NCI-H2171 (cell line): ENCODE results near the gene DGKG.

ENCODE experiments used
- DNase-seq: peaks from one replicate; lab custom pipeline; 2025; lab: John Stamatoyannopoulos, UW

Gene DGKG

DNA sequence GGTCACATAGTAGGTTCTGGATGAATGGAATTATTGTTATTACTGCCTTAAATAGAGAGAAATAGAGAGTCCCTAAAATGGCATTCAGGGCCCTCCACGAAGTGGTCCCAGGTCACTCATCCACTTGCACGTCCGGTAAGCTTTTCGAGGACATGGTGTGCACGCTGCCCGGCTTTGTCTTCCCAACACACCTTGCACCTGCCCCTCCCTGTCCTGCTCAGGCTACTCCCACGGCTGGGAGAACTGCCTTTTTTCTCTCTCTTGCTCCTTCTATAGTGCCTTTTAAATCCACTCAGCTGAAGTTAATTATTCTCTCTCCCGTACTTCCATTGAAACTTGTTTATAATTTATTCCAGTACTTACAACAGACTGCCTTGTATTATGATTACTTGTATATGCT is 5.6 kb upstream of the DGKG start:
- no peak for DNase-seq

DNA sequence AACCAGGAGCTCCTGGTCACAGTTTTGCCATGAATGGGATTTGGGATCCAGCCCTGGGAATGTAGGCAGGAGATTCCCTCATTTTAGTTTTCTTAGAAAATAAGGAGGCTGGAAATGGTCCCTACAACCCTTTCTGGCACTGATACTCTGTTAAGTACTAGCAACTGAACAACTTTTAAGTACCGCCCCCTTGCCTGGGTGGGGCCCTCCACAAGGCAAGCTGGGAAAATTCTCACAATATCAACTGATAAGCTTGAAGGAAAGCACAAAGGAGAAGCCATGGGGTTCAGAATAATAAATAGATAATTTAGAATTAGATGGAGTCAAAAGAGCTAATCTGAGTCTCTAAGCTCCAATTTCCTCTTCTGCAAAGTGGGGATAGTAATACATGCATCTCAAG is 4.2 kb upstream of the DGKG start:
- no peak for DNase-seq

DNA sequence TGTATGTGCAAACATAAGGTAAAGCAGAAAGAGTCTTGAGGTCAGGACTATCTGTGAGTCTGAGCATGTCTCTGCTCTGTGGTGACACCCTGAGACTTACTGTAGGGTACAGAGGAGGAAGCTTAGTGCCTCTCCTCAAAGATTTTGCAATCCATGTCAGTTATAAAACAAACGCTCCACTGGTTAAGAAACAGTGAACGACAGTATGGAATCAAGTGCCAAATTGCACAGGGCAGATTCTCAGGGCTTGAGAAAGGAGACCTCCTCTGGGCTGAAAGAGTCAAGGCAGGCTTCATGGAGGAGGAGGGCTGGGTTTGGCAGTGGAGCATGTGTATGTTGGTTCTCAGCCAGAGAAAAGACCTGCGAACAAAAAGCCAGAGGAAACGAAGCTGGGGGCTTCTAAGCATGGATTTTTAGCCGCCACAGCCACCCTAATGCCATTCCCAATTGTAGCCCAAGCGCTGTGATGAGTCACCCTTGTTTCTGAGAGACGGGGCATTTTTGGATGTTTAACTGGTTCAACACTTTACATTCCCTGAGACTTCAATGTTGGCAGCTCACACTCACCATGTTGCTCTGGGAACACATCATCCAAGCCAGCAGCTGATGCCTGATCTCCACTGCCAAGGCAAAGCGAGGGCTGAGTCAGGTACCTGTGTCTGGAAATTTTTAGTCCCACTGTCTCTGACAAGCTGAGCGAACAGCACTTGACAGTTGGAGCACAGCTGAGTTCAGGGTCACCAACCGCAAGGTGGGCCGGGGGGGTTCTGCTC is 3.4 kb upstream of the DGKG start:
- DNase-seq, result no peak

DNA sequence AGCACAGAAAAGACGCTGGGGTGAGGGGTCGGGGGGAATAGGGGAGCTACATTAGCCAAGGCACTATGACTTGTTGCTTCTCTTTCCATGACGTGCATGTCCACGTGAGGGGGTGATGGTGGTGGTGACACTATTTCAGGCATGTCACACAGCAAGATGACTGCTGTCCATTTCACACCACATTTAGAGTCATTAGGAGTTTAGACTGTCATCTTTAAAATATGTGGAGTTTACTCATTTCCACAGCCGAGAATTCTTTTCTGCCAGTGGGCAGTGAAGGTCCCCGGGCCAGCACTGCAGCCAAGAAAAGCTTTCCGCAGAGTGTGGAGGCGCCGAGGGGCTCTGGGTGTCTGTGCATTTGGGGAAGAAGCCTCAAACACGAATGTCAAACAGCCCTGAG is 954 bp upstream of the DGKG start:
- no peak for DNase-seq

DNA sequence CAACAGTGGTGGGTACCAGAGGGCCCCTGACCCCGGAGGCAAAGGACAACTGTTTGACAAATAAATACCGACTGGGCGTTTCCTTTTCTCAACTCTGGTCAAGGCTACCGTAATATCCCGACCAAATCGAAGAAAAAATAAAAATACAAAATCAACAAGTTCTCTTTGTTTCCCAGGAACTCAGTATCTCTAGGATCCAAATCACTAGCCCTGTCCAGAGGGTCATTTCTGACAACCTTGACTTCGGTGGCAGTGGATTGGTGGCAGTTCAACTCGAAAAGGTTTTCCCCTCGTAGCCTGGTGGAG is 456 bp upstream of the DGKG start:
- DNase-seq, result no peak

DNA sequence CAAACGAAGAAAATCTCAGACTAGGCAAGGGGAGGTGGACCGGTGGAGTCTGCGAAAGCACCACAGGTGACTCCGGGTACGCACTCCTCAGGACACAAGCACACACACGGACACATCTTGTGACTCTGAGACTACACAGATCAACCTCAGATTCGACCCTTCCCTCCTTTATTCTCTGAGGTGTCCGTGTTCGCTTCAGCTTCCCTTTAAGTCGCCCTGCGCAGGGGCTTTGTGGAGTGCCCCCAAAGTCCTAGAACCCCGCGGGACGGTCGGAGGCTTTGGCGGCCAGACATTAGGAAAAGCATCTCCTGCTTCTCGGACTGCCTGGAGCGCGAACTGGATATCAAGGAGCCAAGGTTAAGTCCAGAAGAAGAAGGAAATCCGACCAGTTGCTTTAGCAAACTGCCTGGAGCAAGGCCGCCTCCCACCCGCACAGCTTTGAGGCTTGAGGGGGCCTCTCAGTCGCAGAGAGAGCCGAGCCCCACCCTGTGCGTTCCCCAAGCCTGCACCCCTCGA is 730 bp downstream of the DGKG start:
- DNase-seq, result no peak

DNA sequence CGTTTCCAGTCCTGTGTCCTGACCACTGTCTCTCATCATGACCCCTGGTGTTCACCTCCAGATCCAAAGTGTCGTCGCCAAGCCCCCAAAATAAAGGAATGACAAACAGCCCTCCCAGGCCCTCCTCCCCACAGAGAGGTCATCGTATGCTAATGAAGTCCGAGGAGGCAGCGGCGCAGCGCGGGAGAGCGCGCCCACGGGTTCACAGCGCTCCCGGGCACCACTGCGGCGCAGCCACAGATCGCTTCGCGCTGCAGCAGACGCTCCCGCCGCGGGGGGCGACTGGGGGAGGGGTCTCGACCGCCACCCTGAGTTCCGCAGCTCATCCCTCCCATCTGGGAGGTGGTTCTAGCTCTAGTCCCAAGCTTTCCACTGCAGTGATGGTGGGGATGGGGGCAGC is 1.3 kb downstream of the DGKG start:
- no peak for DNase-seq

DNA sequence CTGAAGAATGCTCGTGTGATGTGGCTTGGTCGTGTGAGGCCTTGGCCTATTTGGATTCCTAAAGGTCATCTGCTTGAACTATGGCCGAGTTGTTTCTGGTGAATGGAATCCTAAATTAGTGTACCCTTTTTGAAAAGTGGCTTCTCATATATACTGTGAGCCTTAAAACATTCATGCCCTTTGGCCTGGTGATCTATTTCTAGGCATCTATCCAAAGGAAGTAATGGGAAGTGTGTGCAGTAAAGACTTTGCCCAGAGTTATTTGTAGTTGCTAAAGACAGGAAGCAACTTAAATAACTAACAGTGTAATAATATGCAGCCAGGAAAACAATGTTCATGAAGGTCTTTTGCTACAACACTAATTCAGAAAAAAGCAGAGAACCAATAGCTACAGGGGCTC is 3.0 kb downstream of the DGKG start:
- DNase-seq, result no peak

DNA sequence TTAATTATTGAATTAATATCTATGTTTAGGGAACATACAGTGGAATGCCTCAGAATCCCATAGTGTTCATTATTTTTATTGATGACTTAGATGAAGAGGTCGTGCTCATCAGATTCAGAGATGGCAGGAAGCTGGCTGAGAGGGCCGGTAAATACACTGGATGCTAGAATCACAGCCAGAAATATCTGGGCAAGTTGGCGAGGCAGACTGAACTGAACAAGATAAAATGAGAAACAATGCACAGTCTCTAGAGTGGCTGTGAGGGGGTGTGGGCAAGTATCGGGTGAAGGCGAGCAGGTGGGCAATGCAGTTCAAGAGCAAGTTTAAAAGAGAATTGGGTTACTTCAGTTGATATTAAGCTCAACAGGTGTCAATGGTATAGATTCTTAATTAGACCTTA is 5.9 kb downstream of the DGKG start:
- no peak for DNase-seq

DNA sequence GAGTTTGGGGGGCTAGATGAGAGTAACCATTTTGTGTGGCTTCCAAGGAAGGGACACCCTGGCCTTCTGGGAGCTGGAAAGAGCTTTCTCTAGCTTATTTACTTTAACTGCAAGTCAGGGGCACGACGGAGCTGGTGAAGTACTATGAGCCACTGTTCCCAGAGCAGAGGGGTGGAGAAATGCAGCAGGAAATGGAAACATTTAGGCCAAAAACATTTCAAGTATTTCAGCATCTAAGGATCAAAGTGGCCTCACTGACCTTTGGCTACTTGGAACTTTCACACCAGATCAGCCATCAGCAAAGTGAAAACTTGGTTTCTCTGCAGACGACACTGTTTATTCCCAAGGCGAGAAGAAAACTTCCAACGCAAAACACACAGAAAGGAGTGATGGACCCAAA is 7.9 kb downstream of the DGKG start:
- no peak for DNase-seq

DNA sequence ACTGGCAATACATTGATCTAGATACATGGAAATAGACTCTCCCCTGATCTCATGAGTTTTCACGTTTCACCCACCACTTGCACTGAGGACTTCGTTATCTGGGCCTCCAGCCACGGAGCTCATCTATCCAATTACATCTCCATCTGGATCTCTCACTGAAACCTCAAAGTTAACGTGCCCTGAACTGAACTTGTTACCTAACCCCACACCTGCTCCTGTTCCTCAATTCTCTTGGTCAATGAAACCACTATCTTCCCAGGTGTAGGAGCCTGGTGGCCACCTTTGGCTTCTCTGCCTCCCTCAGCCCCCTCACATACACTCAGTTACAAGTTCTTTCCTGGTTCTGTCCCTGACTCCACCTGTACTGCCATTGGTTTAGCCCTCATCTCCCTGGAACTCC is 9.7 kb downstream of the DGKG start:
- no peak for DNase-seq

DNA sequence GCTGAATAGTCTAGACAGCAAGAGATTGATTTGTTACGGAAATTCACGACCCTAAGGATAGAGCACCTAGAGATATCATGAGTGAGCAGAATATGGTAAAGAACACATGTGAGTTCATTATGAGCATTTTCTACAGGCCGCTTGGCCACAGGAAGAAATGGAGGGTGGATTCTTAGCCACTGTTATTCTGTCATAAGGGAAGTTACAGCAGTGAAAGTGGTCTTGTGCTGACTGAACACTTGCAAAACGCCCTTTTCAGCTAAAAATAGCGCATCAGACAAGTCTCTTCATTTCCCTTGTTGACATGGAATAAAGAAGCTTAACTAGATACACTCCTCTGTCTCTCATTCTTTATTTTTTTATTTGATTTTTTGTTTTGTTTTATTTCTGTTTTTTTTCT is 19.8 kb downstream of the DGKG start:
- DNase-seq, result no peak

DNA sequence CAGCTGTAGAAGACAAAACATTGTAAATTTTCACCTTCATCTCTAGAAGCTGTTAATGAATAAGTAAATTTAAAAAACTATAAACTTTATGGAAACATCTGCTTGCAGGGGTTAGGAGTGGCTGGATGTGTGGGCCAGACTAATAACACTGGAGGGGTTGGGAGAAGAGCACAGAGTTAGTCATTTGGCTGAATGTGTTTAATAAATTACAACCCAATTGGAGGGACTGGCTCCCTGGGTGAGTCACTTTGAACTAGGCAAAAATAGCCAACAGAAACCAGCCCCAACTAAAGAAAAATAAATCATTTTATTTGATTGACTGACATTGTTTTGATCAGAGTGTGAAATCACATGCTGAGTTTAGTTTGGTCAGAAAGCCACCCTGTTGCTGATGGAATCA is 21.8 kb downstream of the DGKG start:
- DNase-seq, result no peak

DNA sequence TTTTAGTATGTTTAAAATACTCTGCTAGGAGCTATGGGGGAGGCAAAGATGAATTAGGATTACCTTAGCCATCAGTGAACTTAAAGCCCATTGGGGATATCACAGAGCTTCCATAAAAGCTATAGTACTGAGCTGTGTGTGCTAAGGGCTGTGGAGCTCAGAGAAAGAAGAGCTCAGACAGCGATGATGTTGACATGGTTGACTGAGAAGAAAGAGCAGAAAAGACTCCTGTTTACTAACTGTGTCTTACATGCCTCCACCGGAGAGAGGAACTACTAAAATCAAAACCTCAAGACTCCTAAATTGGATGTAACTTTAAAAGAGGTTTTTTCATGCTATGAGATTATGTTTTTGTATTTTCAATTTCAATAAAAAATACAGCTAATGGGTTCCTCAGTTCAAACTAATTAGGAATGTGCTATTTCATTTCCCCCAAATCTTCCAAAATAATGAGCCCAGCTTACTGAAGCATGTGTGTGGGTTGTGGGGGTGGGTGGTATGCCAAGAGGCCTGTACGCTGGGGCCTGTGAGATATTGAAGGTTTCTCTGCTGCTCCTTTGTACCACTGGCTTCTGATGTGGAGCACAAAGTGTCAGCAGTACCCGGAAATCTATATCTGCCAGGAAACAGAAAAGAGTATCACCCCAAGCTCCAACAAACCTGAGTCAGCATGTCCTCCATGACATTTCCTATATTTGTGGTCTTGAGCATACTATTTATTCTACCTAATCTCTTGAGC is 22.7 kb downstream of the DGKG start:
- no peak for DNase-seq

DNA sequence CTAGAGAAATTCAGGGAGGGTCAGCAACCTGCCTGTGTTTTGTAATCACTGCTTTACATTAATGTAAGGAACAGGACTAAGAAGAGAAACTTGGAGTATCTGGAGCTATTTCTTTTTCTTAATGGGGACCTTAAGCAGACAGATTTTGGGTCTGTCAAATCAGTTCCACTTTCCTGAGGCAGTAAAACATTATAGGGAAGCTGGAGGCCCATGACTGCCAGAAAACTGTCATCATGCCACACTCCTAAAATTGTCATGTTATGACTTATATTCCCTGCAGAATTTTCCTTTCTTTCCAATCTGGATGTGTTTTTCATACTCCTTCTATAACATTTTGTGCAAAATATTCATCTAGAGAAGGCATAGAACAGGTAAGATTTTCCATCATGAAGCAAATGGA is 28.8 kb downstream of the DGKG start:
- DNase-seq, result no peak

DNA sequence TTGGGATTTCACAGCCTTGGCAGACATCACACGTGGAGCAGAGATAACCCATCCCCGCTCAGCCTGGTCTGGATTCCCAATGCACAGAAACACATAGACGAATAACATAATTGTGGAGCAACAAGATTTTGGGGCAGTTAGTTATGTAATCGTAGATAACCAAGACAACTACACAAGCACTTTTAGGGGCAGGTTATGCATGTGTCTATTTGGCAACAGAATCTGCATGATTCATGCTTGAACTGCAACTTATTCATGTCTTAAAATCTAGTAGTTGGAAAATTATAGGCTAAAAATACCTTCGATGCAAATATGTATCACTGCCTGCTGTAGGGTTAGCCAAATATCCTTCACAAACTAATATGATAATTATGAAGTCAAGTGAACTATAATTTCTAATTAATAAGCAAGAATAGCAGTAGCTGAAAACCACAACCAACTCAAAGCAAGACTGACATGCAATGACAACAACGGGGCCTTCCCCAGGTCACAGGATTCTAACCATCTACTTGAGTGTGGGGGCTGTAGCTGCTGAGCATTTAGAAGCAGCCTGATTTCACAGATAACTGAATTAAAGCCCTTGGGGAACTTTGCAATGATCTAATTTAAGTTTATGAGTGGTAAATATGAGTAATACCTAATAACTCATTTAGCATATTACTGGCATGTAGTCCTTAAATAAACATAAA is 31.1 kb downstream of the DGKG start:
- DNase-seq, result no peak

DNA sequence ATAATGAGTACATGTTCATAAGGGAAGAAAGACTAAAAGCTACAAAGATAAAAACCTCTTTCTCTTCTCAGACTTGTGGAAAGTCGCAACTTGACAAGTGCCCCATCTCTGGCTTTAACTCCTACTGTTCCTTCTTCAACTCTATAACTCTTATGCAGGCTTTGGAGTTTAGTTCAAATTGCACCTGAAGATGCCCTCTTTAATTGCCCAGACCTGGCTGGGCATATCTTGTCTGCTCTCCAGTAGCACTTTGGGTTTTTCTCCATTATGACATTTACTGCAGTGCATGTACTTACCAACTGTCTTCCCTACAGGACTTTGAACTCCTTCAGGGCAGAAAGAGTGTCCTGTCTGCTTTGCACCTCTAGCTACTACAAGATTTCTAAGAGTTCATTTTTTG is 32.4 kb downstream of the DGKG start:
- DNase-seq, result no peak

DNA sequence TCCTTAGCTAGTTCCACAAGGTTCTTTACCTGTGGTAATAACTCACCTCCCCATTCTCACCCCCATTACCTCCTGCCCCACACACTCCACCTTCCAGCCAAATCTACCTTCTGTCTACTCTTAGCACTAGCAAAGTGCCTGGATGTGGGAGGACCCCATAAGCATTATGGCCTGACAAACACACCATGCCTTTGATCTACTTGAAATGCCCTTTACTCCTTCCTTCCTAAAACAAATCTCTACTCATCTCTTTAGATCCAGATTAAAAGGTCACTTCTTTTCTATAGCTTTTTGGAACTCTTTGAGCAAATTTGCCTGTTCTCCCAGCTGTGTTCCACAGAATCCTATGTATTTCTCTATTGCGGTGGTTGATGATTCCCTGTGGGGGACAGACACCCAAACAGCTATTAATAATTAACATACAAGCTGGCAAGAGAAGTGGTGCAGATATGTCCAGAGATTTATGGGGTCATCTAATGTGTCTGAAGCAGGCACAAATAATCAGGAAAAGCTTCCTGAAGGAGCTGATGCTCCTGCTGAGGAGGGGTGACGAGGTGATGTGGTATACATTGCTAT is 34.0 kb downstream of the DGKG start:
- no peak for DNase-seq

DNA sequence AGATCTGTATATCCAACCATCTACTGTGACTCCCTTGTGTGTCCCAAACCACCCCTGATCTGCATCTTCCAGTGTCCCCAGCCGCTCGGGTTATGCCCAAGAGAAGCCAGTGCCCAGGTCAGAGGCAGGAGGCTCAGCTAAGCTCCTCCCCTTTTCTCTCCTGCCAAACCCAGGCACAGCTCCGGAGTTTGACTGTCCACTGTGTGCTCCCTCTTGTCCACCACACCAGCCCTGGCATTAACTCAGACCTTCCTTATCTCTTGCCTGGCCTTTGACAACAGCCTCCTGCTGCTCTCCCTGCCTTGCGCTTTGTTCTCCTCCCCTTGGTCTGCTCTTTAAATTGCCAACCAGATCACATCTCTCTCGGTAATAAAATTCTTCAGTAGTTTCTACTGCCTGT is 39.3 kb downstream of the DGKG start:
- no peak for DNase-seq

DNA sequence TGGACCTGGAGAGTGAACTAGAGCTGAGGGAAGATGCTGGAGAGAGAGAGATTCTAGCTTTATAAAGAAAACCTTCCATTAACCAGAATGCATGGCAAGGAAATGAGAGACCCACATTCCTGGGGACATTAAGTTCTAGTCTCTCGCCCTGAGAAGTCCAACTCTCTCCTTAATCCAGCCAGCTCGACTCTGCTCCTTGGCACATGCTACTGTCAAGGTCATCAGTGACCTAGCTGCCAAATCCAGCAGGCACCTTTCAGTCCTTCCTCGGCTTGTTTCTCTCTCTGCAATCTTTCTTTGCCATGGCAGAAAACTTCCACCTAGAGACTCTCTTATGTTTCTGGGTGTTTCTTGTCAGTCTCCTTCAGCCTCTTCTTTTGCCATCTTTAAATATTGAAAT is 40.3 kb downstream of the DGKG start:
- no peak for DNase-seq

DNA sequence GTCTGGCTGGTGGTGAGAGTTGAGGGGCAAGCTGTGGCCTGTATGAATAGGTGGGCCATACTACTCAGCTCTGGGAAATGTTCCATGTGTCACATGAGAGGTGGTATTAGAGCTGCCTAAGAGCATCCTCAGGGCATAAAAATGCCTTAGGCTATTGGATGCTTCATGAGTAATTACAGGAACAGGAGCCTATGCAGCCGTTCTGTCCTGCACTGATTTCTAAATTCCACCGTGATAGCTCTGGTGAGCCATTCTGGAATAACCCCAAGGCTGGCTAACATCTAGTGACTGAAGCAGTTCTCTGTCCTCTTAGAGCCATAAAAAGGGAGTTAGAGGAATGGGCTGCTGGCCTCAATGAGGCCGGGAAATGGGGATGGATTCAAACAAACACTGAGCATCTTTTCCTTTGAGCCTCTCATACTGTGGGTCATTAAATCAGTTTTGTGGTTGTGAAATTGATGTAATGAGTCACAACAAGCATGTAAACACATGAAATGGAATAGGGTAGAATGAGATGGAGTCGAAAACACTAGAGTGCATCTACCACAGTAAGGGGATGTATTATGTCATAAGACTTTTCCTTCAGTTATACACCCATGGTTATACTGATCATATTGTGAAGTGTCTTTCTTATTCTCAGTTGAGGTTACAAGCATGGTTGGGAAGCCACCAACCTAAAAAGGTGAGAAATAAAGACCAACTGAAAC is 41.0 kb downstream of the DGKG start:
- no peak for DNase-seq

DNA sequence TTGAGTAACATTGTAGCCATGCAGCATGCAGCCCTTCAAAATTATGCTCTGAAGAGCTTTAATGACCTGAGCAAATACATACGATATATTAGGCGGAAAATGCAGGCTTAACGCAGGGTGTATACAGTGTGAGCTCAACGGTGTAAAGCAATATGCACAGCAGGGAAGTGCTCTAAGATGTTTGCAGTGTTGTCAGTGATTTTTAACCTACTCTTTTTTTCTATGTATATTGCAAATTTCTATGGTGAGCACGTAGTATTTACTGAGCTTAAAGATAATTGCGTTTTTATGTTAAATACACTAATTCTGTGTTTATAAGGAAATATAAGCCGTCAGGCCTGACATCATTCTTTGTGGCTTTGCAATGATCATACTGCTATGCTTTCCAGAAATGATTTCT is 42.1 kb downstream of the DGKG start:
- DNase-seq, result no peak
